HepG2 (cell line): ENCODE results near the gene USP38. TPM values are rescaled to one million over a fixed set of nuclear protein-coding genes. Genes with fewer than 3 reads are reported as not detected.

Source experiments
- ATAC-seq: fragments of 200-7000 bp; cut with Tn5 transposase; 3 replicates; pipeline ENCODE4 v1.9.1; 2020; ENCODE audit warnings: mild to moderate bottlenecking, moderate library complexity
- BruUV-seq: library from RNA; stranded (reverse); fragments of 400-500 nt; replicated peaks from 2 replicates; lab custom pipeline; 2021; lab: Mats Ljungman, UMichigan
- CTCF ChIA-PET: fragments of 300-600 bp; formaldehyde crosslinking; extraction: SDS; loops from one replicate; lab custom pipeline; 2021; ENCODE audit warnings: low total read pairs, inconsistent platforms, low intra/inter-chr PET ratio; lab: Yijun Ruan, JAX
- POLR2A ChIA-PET: fragments of 350-600 bp; sonication (Branson Sonifier 250); formaldehyde crosslinking; loops from one replicate; lab custom pipeline; 2020; ENCODE audit warnings: antibody characterized with exemption, inconsistent platforms; lab: Yijun Ruan, JAX
- DNase-seq: peaks from one replicate; pipeline ENCODE4 v3.0.0-alpha.2; 2015; ENCODE audit warnings: low spot score
- FAIRE-seq: peaks from 3 replicates; lab custom pipeline; 2011; peaks lifted over from hg19 to GRCh38; lab: Jason Lieb, UNC
- H2AFZ ChIP-seq: one replicate; pipeline ENCODE4 v1.6.1; 2011; ENCODE audit warnings: low read length, inconsistent platforms
- H3K27ac ChIP-seq: fragments of 300-600 bp; 3 replicates; pipeline ENCODE4 v1.8.0; 2011; ENCODE audit warnings: mixed run types, mild to moderate bottlenecking, mixed read lengths, low read length, inconsistent platforms; ENCODE audit not compliant: insufficient read depth; ENCODE audit errors: extremely low read length
- H3K27me3 ChIP-seq, 2 experiments: fragments of 200-600 bp in 1 of 2; 2 replicates in 1 of 2; 3 replicates in 1 of 2; pipeline versions ENCODE4 v1.6.0 to v1.8.0; 2011; ENCODE audit warnings: low read length in 2 of 2, mild to moderate bottlenecking in 2 of 2, moderate library complexity in 2 of 2, inconsistent platforms in 1 of 2; ENCODE audit not compliant: insufficient read depth in 2 of 2, control insufficient read depth in 1 of 2
- H3K36me3 ChIP-seq, 2 experiments: fragments of 200-600 bp in 1 of 2; replicated peaks in 1 of 2; 2 replicates in 1 of 2; 3 replicates in 1 of 2; pipeline versions ENCODE4 v1.5.1 to v1.8.0; 2011; ENCODE audit warnings: low read length in 2 of 2, inconsistent platforms in 1 of 2; ENCODE audit not compliant: insufficient read depth in 2 of 2, control insufficient read depth in 1 of 2
- H3K4me1 ChIP-seq: 2 replicates; pipeline ENCODE4 v1.5.1; 2012; ENCODE audit warnings: low read length, inconsistent platforms; ENCODE audit not compliant: insufficient read depth
- H3K4me2 ChIP-seq: 2 replicates; pipeline ENCODE4 v1.6.0; 2011; ENCODE audit warnings: low read depth, low read length, inconsistent platforms
- H3K4me3 ChIP-seq, 3 experiments: fragments of 200-600 bp in 1 of 3; sonication (generic), shearing (Covaris generic) in 1 of 3; replicated peaks in 1 of 3; 2 replicates each; pipeline ENCODE4 v1.5.1; 2011 to 2016; ENCODE audit warnings: low read length in 3 of 3, inconsistent platforms in 2 of 3, low read depth in 2 of 3, mild to moderate bottlenecking in 2 of 3, control low read depth in 1 of 3, mixed read lengths in 1 of 3; ENCODE audit not compliant: insufficient read depth in 1 of 3
- H3K79me2 ChIP-seq: one replicate; pipeline ENCODE4 v1.6.1; 2011; ENCODE audit warnings: low read length, inconsistent platforms; ENCODE audit not compliant: insufficient read depth
- H3K9ac ChIP-seq: 2 replicates; pipeline ENCODE4 v1.6.0; 2011; ENCODE audit warnings: mild to moderate bottlenecking, low read depth, low read length, inconsistent platforms; ENCODE audit not compliant: insufficient read depth
- H3K9me3 ChIP-seq: 2 replicates; pipeline ENCODE4 v1.5.1; 2012; ENCODE audit warnings: mild to moderate bottlenecking, low read length
- H4K20me1 ChIP-seq: 2 replicates; pipeline ENCODE4 v1.6.0; 2011; ENCODE audit warnings: inconsistent platforms, mild to moderate bottlenecking, low read length, moderate library complexity; ENCODE audit not compliant: insufficient read depth
- ESRRA ChIP-seq: sonication (generic); formaldehyde crosslinking; IDR thresholded peaks from 2 replicates; pipeline ENCODE4 v1.5.1; 2020; ENCODE audit warnings: mild to moderate bottlenecking, low read depth, missing genetic modification reagents
- GABPA ChIP-seq, 2 experiments: IDR thresholded peaks; 2 replicates each; pipeline ENCODE4 v1.6.1; 2011 to 2016; ENCODE audit warnings: low read depth in 2 of 2, low read length in 1 of 2, missing biosample characterization in 1 of 2, missing genetic modification characterization in 1 of 2
- GATAD1 ChIP-seq: IDR thresholded peaks from 2 replicates; pipeline ENCODE4 v1.6.1; 2016; ENCODE audit warnings: missing genetic modification reagents, missing compliant biosample characterization
- HBP1 ChIP-seq: IDR thresholded peaks from 2 replicates; pipeline ENCODE4 v1.6.1; 2016; ENCODE audit warnings: low read depth, control low read depth
- HOXA7 ChIP-seq: sonication (generic); formaldehyde crosslinking; IDR thresholded peaks from 2 replicates; pipeline ENCODE4 v1.8.1; 2022; ENCODE audit warnings: mild to moderate bottlenecking, missing genetic modification reagents, moderate library complexity
- IRF9 ChIP-seq: sonication (generic); formaldehyde crosslinking; IDR thresholded peaks from 2 replicates; pipeline ENCODE4 v1.8.0; 2022; ENCODE audit warnings: missing genetic modification reagents, mild to moderate bottlenecking, borderline replicate concordance
- KDM5B ChIP-seq: sonication (generic); formaldehyde crosslinking; IDR thresholded peaks from 2 replicates; pipeline ENCODE4 v1.4.0; 2020; ENCODE audit warnings: missing genetic modification reagents, mild to moderate bottlenecking, borderline replicate concordance
- LBX2 ChIP-seq: sonication (generic); formaldehyde crosslinking; IDR thresholded peaks from 2 replicates; pipeline ENCODE4 v1.5.0; 2020; ENCODE audit warnings: missing genetic modification reagents, mild to moderate bottlenecking, borderline replicate concordance
- MXD3 ChIP-seq: IDR thresholded peaks from 2 replicates; pipeline ENCODE4 v1.6.1; 2016; ENCODE audit warnings: mild to moderate bottlenecking, missing biosample characterization, missing genetic modification reagents
- SRSF9 ChIP-seq: fragments of 200-400 bp; formaldehyde crosslinking; IDR thresholded peaks from 2 replicates; pipeline ENCODE4 v1.6.1; 2018; ENCODE audit warnings: borderline replicate concordance, mild to moderate bottlenecking, low read depth, low read length; ENCODE audit not compliant: insufficient read depth, poor library complexity, severe bottlenecking
- TIGD3 ChIP-seq: sonication (generic); formaldehyde crosslinking; IDR thresholded peaks from 2 replicates; pipeline ENCODE4 v1.5.1; 2020; ENCODE audit warnings: mild to moderate bottlenecking, missing genetic modification reagents, borderline replicate concordance
- ZBTB33 ChIP-seq: sonication (generic); formaldehyde crosslinking; IDR thresholded peaks from 2 replicates; pipeline ENCODE4 v1.4.0; 2020; ENCODE audit warnings: missing genetic modification reagents
- ZBTB34 ChIP-seq: sonication (generic); formaldehyde crosslinking; IDR thresholded peaks from 2 replicates; pipeline ENCODE4 v1.8.0; 2022; ENCODE audit warnings: mild to moderate bottlenecking, missing genetic modification reagents
- ZFP90 ChIP-seq: sonication (generic); formaldehyde crosslinking; IDR thresholded peaks from 2 replicates; pipeline ENCODE4 v1.8.0; 2022; ENCODE audit warnings: missing genetic modification reagents, mild to moderate bottlenecking, inconsistent platforms, borderline replicate concordance
- ZNF879 ChIP-seq: sonication (generic); formaldehyde crosslinking; IDR thresholded peaks from 2 replicates; pipeline ENCODE4 v1.8.1; 2023; ENCODE audit warnings: missing genetic modification reagents
- WGBS: methylation state at CpG from one replicate; pipeline ENCODE4 v1.1.6; 2017; ENCODE audit warnings: low lambda C conversion rate; 5-methylcytosine and 5-hydroxymethylcytosine counted together
- in situ Hi-C: cut with HindIII; loops from 2 replicates; pipeline ENCODE4 v1.10.0; 2017; ENCODE audit warnings: low pct_unique_long_range_greater_than_20kb; ENCODE audit not compliant: extremely low pct_ligation_motif_present
- intact Hi-C: fragments of 100-400 bp; cut with micrococcal nuclease; formaldehyde crosslinking; loops from one replicate; pipeline ENCODE4 v1.10.0; 2022; ENCODE audit not compliant: unreplicated experiment
- polyA plus RNA-seq, 8 experiments: library from polyadenylated mRNA; depleted of rRNA in 3 of 8; stranded (reverse) in 7 of 8; unstranded in 1 of 8; fragments of >200 nt; fragmentation: Illumina TruSeq in 4 of 8; extraction: Trizol in 4 of 8; gene quantifications; 2 replicates each; pipeline versions ENCODE4 v1.2.1 to v1.2.3, GENCODE V29; 2011 to 2016; ENCODE audit warnings: low read depth in 4 of 8, missing spikeins in 1 of 8, mixed read lengths in 1 of 8; ENCODE audit not compliant: insufficient read depth in 1 of 8
- total RNA-seq, 5 experiments: library from RNA; depleted of rRNA; stranded (reverse); fragments of >200 nt; fragmentation: Illumina TruSeq; extraction: Trizol; gene quantifications; 2 replicates each; pipeline ENCODE4 v1.2.3, GENCODE V29; 2016; ENCODE audit warnings: low read depth in 1 of 5

USP38 gene
- total and polyA plus RNA-seq, 2 of the 13 experiments (the other 11 are each of a cell fraction or from before 2014, with no cell fraction given): 4.5 to 11.8 TPM

- WGBS: 23% methylated on average over 3 of the region's 3 CpGs
- no peak overlapping the region for H3K9ac ChIP-seq
- intact Hi-C loops: loop anchor here (1.0 kb wide), 1 partner anchor 8 kb away; no protein-coding TSS in a partner anchor
- H3K9me3 ChIP-seq: no peaks in the 10 kb centered on the region
- no peak for DNase-seq
- no peaks in the 10 kb centered on the region for H4K20me1 ChIP-seq
- H3K36me3 ChIP-seq: no peaks in the 10 kb centered on the region
- BruUV-seq: no TSS peak
- no peak overlapping the region for H3K4me2 ChIP-seq
- H3K4me3 ChIP-seq: no peak overlapping the region
- in situ Hi-C loops: no loop called here
- no peak overlapping the region for H3K27ac ChIP-seq
- ChIA-PET POLR2A (no interaction called here), CTCF (no interaction called here)
- no peaks in the 10 kb centered on the region for H3K79me2 ChIP-seq
- H3K4me1 ChIP-seq: no peaks in the 10 kb centered on the region
- no peak for FAIRE-seq
- TF ChIP-seq ZNF879 (CRISPR knock-in tag) (no peak), ZBTB33 (CRISPR knock-in tag) (no peak), LBX2 (CRISPR knock-in tag) (no peak), ZBTB34 (CRISPR knock-in tag) (no peak), ZFP90 (CRISPR knock-in tag) (no peak), SRSF9 (no peak), ESRRA (CRISPR knock-in tag) (no peak), HOXA7 (no peak), MXD3 (CRISPR knock-in tag) (no peak), GABPA (IDR thresholded peaks at IDR 0.05; ENCODE audit: low read depth, low read length) (no peak), GABPA (CRISPR knock-in tag; IDR thresholded peaks at IDR 0.05; ENCODE audit: low read depth) (no peak), IRF9 (CRISPR knock-in tag) (no peak), KDM5B (CRISPR knock-in tag) (no peak), GATAD1 (CRISPR knock-in tag) (no peak), HBP1 (no peak), TIGD3 (CRISPR knock-in tag) (no peak)
- ATAC-seq: no peak
- peaks cover 0 to 5% of the 10 kb centered on the region in 2 experiments; a peak in 1 of 5 replicates for H3K27me3 ChIP-seq
- no peak overlapping the region for H2AFZ ChIP-seq
These were observed 76.0 kb downstream of the USP38 start for GRCh38 chr4:143260750-143261149.
